ENCODE data around the gene TMEM91. TPM values are rescaled to one million over a fixed set of nuclear protein-coding genes. Genes with fewer than 3 reads are reported as not detected.

TMEM91 gene
- total and polyA plus RNA-seq, 2 of the 8 experiments (the other 6 are each of a cell fraction or from before 2014, with no cell fraction given) = 5.3 to 7.4 TPM

DNA sequence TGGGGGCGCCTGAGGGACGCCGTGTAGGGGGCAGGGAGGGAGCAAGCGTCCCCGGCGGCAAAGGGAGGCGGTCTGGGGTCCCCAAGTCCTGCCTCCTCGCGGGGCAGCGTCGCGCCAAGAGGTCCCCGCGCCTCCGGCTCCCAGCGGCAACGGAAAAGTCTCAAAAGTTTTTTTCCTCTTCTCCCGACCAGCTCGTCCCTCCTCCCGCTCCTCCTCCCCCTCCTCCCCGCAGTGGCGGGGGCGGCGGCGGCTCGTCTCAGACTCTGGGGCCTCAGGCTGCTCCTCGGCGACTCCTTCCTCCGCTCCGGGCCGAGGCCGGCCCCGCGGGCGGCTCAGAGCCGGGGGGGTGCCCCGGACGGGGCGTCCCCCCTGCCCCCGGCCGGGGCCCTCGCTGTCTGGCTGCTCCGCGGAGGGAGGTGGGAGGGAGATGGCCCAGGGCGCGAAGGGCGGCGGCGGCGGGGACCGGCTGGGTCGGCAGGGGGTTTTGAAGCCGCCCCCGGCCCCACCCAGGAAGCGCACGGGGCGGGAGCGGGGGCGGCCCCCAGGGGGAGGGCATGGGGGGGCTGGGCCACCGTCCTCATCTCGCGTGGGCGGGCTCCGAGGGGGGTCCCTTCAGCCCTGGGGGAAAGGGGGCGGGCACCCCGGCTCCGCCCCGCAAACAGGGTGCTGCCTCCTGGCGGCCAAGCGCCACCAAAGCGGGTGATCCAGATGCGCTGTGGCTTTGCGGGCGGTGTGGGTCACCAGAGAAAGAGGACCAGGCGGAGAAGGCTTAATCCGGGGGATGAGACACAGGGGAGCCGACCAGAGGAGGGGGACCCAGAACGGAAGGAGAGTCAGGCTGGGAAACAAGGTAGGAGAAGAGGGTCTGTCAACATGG is 22.6 kb upstream of the TMEM91 start, which contains the start of gene TGFB1:
TSS of gene TGFB1 (minus strand) at position 457 of the 877 bp plus-strand sequence. CDS start 878 bp downstream, outside the sequence.
- FAIRE-seq (no peak), DNase-seq (ENCODE audit: low read depth in 1 of 2, low spot score in 2 of 2) (peak in 1 of 2 experiments; percentile 86)
- H4K91ac ChIP-seq (replicated peaks; ENCODE audit: insufficient read length, low read length) = peak within 1 kb of the TSS; percentile 64
- no peak within 1 kb of the TSS for H3K14ac ChIP-seq (ENCODE audit: insufficient read length)
- peak within 1 kb of the TSS; percentile 29; the same call in 1 of the 2 replicates for H2BK12ac ChIP-seq (ENCODE audit: low read depth, low read length)
- peak within 1 kb of the TSS; percentile 47 for H3K4ac ChIP-seq (replicated peaks; ENCODE audit: insufficient read length, low read depth, low read length)
- ChIA-PET POLR2A (ENCODE audit: partially characterized antibody) (interaction anchor here (0.6 to 5.4 kb wide), 8 partner anchors 10 to 587 kb away, joined by 3 to 29 read pairs (median 4); partner anchors contain the start of genes B3GNT8 and B9D2), CTCF (ENCODE audit: partially characterized antibody) (interaction anchor here (1.0 to 8.0 kb wide), 11 partner anchors 11 to 195 kb away, joined by 3 to 37 read pairs (median 5); partner anchors contain the start of gene B9D2)
- peaks cover 27% of the 10 kb centered on the region for H3K23me2 ChIP-seq (ENCODE audit: low read depth, low read length)
- peak within 1 kb of the TSS; percentile 88 to 92 for H3K4me2 ChIP-seq (ENCODE audit: insufficient read depth in 1 of 2, low read depth in 2 of 2, low read length in 2 of 2)
- peak within 1 kb of the TSS; percentile 71 for H3K18ac ChIP-seq (ENCODE audit: extremely low read depth, low read length)
- no peak within 1 kb of the TSS for H4K5ac ChIP-seq (ENCODE audit: insufficient read length, low read depth, low read length)
- no peak within 1 kb of the TSS for H3K27ac ChIP-seq (ENCODE audit: low read depth, low read length)
- peak within 1 kb of the TSS; percentile 81 for H4K8ac ChIP-seq (ENCODE audit: extremely low read depth, insufficient read depth, low read length)
- peak within 1 kb of the TSS; percentile 47; the same call in 1 of the 2 replicates for H2AFZ ChIP-seq (ENCODE audit: low read length)
- H3K23ac ChIP-seq (ENCODE audit: insufficient read length) = no peak within 1 kb of the TSS
- H3K56ac ChIP-seq (replicated peaks; ENCODE audit: insufficient read length, low read depth, low read length) = no peak within 1 kb of the TSS
- H4K20me1 ChIP-seq (replicated peaks in 1 of 2; ENCODE audit: control insufficient read depth in 1 of 2, insufficient read depth in 2 of 2, low read length in 2 of 2) = peaks cover 0 to 7% of the 10 kb centered on the region in 2 experiments
- 0 out of 2 replicates have a peak within 1 kb of the TSS, but pooled peaks have one; percentile 20 for H2AK5ac ChIP-seq (ENCODE audit: low read depth, low read length)
- H2BK120ac ChIP-seq (replicated peaks; ENCODE audit: low read depth, low read length) = no peak within 1 kb of the TSS
- H3K9ac ChIP-seq (replicated peaks in 1 of 4; ENCODE audit: extremely low read depth in 1 of 4, low read depth in 3 of 4, low read length in 3 of 4) = peak within 1 kb of the TSS in 1 of 4 experiments; percentile 25; a peak in 1 of 7 replicates
- H2BK20ac ChIP-seq (ENCODE audit: low read length) = no peak within 1 kb of the TSS
- H3K4me1 ChIP-seq (replicated peaks in 1 of 4; ENCODE audit: control insufficient read depth in 3 of 4, insufficient read depth in 4 of 4, low read length in 3 of 4) = peaks cover 0 to 14% (median 4%) of the 10 kb centered on the region in 4 experiments; a peak in 5 of 7 replicates
- peaks cover 10 to 36% (median 28%) of the 10 kb centered on the region in 4 experiments for H3K27me3 ChIP-seq (replicated peaks in 1 of 4; ENCODE audit: control insufficient read depth in 3 of 4, extremely low read depth in 1 of 4, insufficient read depth in 3 of 4, low read length in 3 of 4)
- H3K36me3 ChIP-seq (ENCODE audit: control insufficient read depth in 2 of 4, insufficient read depth in 4 of 4, low read length in 3 of 4) = no peaks in the 10 kb centered on the region
- peak within 1 kb of the TSS; percentile 85; the same call in 1 of the 2 replicates for H2BK5ac ChIP-seq (ENCODE audit: low read depth, low read length)
- H3K4me3 ChIP-seq (ENCODE audit: extremely low read depth in 1 of 4, insufficient read depth in 2 of 4, low read depth in 3 of 4, low read length in 4 of 4) = peak within 1 kb of the TSS; percentile 52 to 75 (median 70)
- H3K79me2 ChIP-seq (ENCODE audit: control insufficient read depth in 1 of 2, insufficient read depth in 2 of 2, low read length in 2 of 2) = no peaks in the 10 kb centered on the region
- WGBS, 2 experiments (ENCODE audit: extremely low coverage in 1 of 2, insufficient coverage in 1 of 2, insufficient read length in 1 of 2, insufficient replicate concordance in 2 of 2, low coverage in 1 of 2, low lambda C conversion rate in 2 of 2, missing lambda C conversion rate in 1 of 2) = 5% methylated on average over 16 of the region's 78 CpGs; no CpG with 5 or more reads in 1 of the 2 experiments
- H3K9me3 ChIP-seq (ENCODE audit: insufficient read depth in 2 of 2, low read depth in 1 of 2, low read length in 1 of 2) = no peaks in the 10 kb centered on the region
- H3K79me1 ChIP-seq (ENCODE audit: low read depth, low read length) = no peaks in the 10 kb centered on the region; the same call in 1 of the 2 replicates
- H2BK15ac ChIP-seq (ENCODE audit: low read length) = peak within 1 kb of the TSS; percentile 81; the same call in 1 of the 2 replicates
- TF ChIP-seq, protein P1, sequence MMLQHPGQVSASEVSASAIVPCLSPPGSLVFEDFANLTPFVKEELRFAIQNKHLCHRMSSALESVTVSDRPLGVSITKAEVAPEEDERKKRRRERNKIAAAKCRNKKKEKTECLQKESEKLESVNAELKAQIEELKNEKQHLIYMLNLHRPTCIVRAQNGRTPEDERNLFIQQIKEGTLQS (IDR thresholded peaks at IDR 0.05; ENCODE audit: insufficient read depth, low read depth, low read length) = no peak
- TF ChIP-seq CREB1 (IDR thresholded peaks at IDR 0.05) (0 out of 2 replicates have a peak, but pooled peaks have one; percentile 10), SIN3A (conservative IDR thresholded peaks at IDR 0.05 in 1 of 2, IDR thresholded peaks at IDR 0.05 in 1 of 2; ENCODE audit: low read depth in 1 of 2, low read length in 2 of 2) (peak in 1 of 2 experiments; percentile 31; a peak in 1 of 4 replicates), HDAC6 (IDR thresholded peaks at IDR 0.05; ENCODE audit: low read depth, low read length) (no peak), NRF1 (IDR thresholded peaks at IDR 0.05; ENCODE audit: low read depth, low read length) (no peak), TEAD4 (IDR thresholded peaks at IDR 0.05; ENCODE audit: low read depth, low read length) (no peak), POLR2A (IDR thresholded peaks at IDR 0.05; ENCODE audit: control extremely low read depth in 1 of 2, low read depth in 2 of 2, low read length in 2 of 2) (no peak)

All from H1 (cell line).